Neural progenitor cell (in vitro differentiated cells): Measurements from ENCODE around the gene RBM26. TPM values are rescaled to one million over a fixed set of nuclear protein-coding genes. Genes with fewer than 3 reads are reported as not detected.

ENCODE experiments used
- DNase-seq: peaks from one replicate; pipeline ENCODE4 v3.0.0-alpha.2; 2016; ENCODE audit warnings: low spot score
- H2AFZ ChIP-seq: fragments of 200-600 bp; sonication (generic); replicated peaks from 2 replicates; pipeline ENCODE4 v1.6.1; 2016; ENCODE audit warnings: antibody characterized with exemption
- H3F3A ChIP-seq: fragments of 200-600 bp; sonication (generic); 2 replicates; pipeline ENCODE4 v1.6.1; 2016; ENCODE audit warnings: antibody characterized with exemption, low read depth
- H3K27ac ChIP-seq: fragments of 200-600 bp; sonication (generic); 2 replicates; pipeline ENCODE4 v1.5.1; 2016; ENCODE audit warnings: mild to moderate bottlenecking
- H3K27me3 ChIP-seq: fragments of 200-600 bp; sonication (generic); 2 replicates; pipeline ENCODE4 v1.6.1; 2016; ENCODE audit warnings: mild to moderate bottlenecking, moderate library complexity
- H3K36me3 ChIP-seq: fragments of 200-600 bp; sonication (generic); 2 replicates; pipeline ENCODE4 v1.5.1; 2016
- H3K4me1 ChIP-seq: fragments of 200-600 bp; sonication (generic); 2 replicates; pipeline ENCODE4 v1.6.1; 2016; ENCODE audit warnings: mixed run types
- H3K4me2 ChIP-seq: fragments of 200-600 bp; sonication (generic); 2 replicates; pipeline ENCODE4 v1.6.1; 2016
- H3K4me3 ChIP-seq: fragments of 200-600 bp; sonication (generic); 2 replicates; pipeline ENCODE4 v1.5.1; 2016
- H3K79me2 ChIP-seq: fragments of 200-600 bp; sonication (generic); 2 replicates; pipeline ENCODE4 v1.6.1; 2016; ENCODE audit warnings: low read depth
- H3K9ac ChIP-seq: fragments of 200-600 bp; sonication (generic); 2 replicates; pipeline ENCODE4 v1.6.1; 2016
- H3K9me3 ChIP-seq: fragments of 200-600 bp; sonication (generic); 2 replicates; pipeline ENCODE4 v1.5.1; 2016; ENCODE audit warnings: low read depth
- H4K20me1 ChIP-seq: fragments of 200-600 bp; sonication (generic); 2 replicates; pipeline ENCODE4 v1.6.1; 2016; ENCODE audit warnings: low read depth
- H3K27ac Mint-ChIP-seq: 3 replicates; pipeline ENCODE4 v1.8.0; 2021; ENCODE audit warnings: mixed read lengths
- H3K27me3 Mint-ChIP-seq: 2 replicates; pipeline ENCODE4 v1.8.0; 2022; ENCODE audit warnings: low read depth, mild to moderate bottlenecking, inconsistent platforms, moderate library complexity, mixed read lengths; ENCODE audit not compliant: insufficient read depth
- H3K36me3 Mint-ChIP-seq: 3 replicates; pipeline ENCODE4 v1.8.0; 2021; ENCODE audit warnings: mixed read lengths
- H3K4me1 Mint-ChIP-seq: 3 replicates; pipeline ENCODE4 v1.8.0; 2021; ENCODE audit warnings: mixed read lengths
- H3K4me3 Mint-ChIP-seq: 3 replicates; pipeline ENCODE4 v1.8.0; 2021; ENCODE audit warnings: mild to moderate bottlenecking, moderate library complexity, mixed read lengths
- H3K9me3 Mint-ChIP-seq: 3 replicates; pipeline ENCODE4 v1.8.0; 2020; ENCODE audit warnings: mixed read lengths
- EZH2 ChIP-seq: fragments of 200-600 bp; sonication (generic); IDR thresholded peaks from 2 replicates; pipeline ENCODE4 v1.6.1; 2017; ENCODE audit warnings: antibody characterized with exemption, mild to moderate bottlenecking, moderate library complexity
- EZH2phosphoT487 ChIP-seq: fragments of 200-600 bp; sonication (generic); IDR thresholded peaks from 2 replicates; pipeline ENCODE4 v1.6.1; 2017; ENCODE audit warnings: antibody characterized with exemption
- total RNA-seq: library from RNA; depleted of rRNA; stranded (reverse); fragments of >200 nt; gene quantifications from 2 replicates; pipeline ENCODE4 v1.2.3, GENCODE V29; 2015; ENCODE audit warnings: low replicate concordance
- TF ChIP-seq, protein P1 (sequence below): fragments of 200-600 bp; sonication (generic); IDR thresholded peaks from 2 replicates; pipeline ENCODE4 v1.5.1; 2017; ENCODE audit warnings: antibody characterized with exemption, mild to moderate bottlenecking

RBM26 gene
- total RNA-seq, 1 donor from 2014 or later: 136 TPM

DNA sequence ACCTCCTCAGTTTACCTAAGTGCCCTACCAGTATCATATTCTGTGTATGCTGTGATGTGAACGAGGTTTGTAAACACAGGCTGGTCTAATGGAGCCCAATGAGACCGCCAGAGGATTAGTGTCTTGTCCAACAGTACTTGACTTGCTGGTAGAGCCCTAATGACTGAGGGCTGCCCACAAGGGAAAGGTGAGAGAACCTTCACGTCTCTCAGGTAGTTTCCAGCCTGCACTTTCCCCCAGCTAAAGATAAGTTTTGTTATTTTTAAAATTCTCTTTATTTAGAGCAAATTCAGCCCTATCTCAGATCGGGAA, 498 bp upstream of the RBM26 start:
- Histone ChIP-seq H3K9ac (peak overlapping the region; percentile 99), H3K27ac (no peak overlapping the region), H3F3A (peaks cover 7% of the 10 kb centered on the region), H4K20me1 (peaks cover 37% of the 10 kb centered on the region), H3K4me2 (peak overlapping the region; percentile 95), H3K27me3 (no peaks in the 10 kb centered on the region), H3K9me3 (no peaks in the 10 kb centered on the region), H3K79me2 (peaks cover 63% of the 10 kb centered on the region), H3K36me3 (no peaks in the 10 kb centered on the region), H2AFZ (peak overlapping the region; percentile 99), H3K4me3 (peak overlapping the region; percentile 96), H3K4me1 (peaks cover 32% of the 10 kb centered on the region)
- H3K27ac Mint-ChIP-seq: peak overlapping the region; percentile 98
- peaks cover 9% of the 10 kb centered on the region for H3K36me3 Mint-ChIP-seq
- no peak for TF ChIP-seq EZH2
- no peak for TF ChIP-seq EZH2phosphoT487
- H3K4me3 Mint-ChIP-seq: peak overlapping the region; percentile 96
- peaks cover 30% of the 10 kb centered on the region for H3K4me1 Mint-ChIP-seq
- no peaks in the 10 kb centered on the region for H3K27me3 Mint-ChIP-seq
- DNase-seq: no peak
- peaks cover 3% of the 10 kb centered on the region for H3K9me3 Mint-ChIP-seq

DNA sequence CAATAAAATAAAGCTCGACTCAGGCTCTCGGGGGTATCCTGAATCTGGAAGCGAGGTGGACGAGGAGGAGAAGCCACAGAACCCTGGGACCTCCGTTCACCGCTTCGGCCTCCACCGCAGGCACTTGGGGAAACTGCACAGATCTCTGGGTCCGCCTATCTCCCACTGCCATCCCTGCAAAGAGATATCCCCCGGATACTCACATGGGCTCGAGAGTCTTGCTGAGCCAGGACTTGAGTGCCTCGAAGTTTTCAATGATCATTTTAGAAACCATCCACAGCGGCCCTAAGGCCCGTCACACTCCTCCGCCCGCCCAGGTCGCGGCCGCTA, 589 bp downstream of the RBM26 start:
- Histone ChIP-seq H3K36me3 (no peaks in the 10 kb centered on the region), H3K79me2 (peaks cover 73% of the 10 kb centered on the region), H2AFZ (peak overlapping the region; percentile 99), H3K9ac (peak overlapping the region; percentile 99), H3K27me3 (no peaks in the 10 kb centered on the region), H3F3A (peaks cover 17% of the 10 kb centered on the region), H3K27ac (peak overlapping the region; percentile 99), H3K4me1 (peaks cover 43% of the 10 kb centered on the region), H4K20me1 (peaks cover 48% of the 10 kb centered on the region), H3K9me3 (no peaks in the 10 kb centered on the region), H3K4me3 (peak overlapping the region; percentile 96), H3K4me2 (peak overlapping the region; percentile 95)
- Mint-ChIP-seq H3K36me3 (peaks cover 17% of the 10 kb centered on the region), H3K27ac (no peak overlapping the region), H3K9me3 (peaks cover 3% of the 10 kb centered on the region), H3K27me3 (no peaks in the 10 kb centered on the region), H3K4me1 (peaks cover 30% of the 10 kb centered on the region), H3K4me3 (no peak overlapping the region)
- TF ChIP-seq, protein P1, sequence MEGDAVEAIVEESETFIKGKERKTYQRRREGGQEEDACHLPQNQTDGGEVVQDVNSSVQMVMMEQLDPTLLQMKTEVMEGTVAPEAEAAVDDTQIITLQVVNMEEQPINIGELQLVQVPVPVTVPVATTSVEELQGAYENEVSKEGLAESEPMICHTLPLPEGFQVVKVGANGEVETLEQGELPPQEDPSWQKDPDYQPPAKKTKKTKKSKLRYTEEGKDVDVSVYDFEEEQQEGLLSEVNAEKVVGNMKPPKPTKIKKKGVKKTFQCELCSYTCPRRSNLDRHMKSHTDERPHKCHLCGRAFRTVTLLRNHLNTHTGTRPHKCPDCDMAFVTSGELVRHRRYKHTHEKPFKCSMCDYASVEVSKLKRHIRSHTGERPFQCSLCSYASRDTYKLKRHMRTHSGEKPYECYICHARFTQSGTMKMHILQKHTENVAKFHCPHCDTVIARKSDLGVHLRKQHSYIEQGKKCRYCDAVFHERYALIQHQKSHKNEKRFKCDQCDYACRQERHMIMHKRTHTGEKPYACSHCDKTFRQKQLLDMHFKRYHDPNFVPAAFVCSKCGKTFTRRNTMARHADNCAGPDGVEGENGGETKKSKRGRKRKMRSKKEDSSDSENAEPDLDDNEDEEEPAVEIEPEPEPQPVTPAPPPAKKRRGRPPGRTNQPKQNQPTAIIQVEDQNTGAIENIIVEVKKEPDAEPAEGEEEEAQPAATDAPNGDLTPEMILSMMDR: no peak
- TF ChIP-seq EZH2phosphoT487 (no peak), EZH2 (no peak)
- no peak for DNase-seq

DNA sequence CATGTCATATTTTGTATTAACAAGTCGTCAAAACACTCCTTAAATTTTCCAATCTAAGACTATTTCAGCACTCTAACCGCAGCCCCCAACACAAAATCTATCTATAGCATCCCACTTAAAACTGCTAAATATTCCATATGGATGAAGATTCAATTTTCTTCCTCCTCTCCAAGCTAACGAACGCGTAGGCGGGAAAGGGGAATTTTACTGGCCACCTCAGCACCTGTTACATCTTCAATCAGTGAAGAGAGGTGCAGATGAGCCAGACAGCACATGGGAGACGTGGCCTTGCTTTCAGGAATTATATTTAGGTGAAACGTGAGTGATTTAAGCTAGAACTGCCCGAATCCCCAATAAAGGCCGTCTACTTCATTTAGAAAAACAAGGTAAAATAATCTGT, 1.1 kb downstream of the RBM26 start:
- Histone ChIP-seq H3K36me3 (no peaks in the 10 kb centered on the region), H4K20me1 (peaks cover 53% of the 10 kb centered on the region), H3K27me3 (no peaks in the 10 kb centered on the region), H3K27ac (no peak overlapping the region), H3K79me2 (peaks cover 78% of the 10 kb centered on the region), H3K9me3 (no peaks in the 10 kb centered on the region), H3K4me2 (peak overlapping the region; percentile 95), H2AFZ (no peak overlapping the region), H3K4me3 (peak overlapping the region; percentile 96), H3K9ac (peak overlapping the region; percentile 99), H3K4me1 (peaks cover 48% of the 10 kb centered on the region), H3F3A (peaks cover 18% of the 10 kb centered on the region)
- TF ChIP-seq EZH2 (no peak), EZH2phosphoT487 (no peak)
- TF ChIP-seq, protein P1: no peak
- no peak overlapping the region for H3K27ac Mint-ChIP-seq
- H3K27me3 Mint-ChIP-seq: no peaks in the 10 kb centered on the region
- no peak overlapping the region for H3K4me3 Mint-ChIP-seq
- H3K9me3 Mint-ChIP-seq: peaks cover 3% of the 10 kb centered on the region
- DNase-seq: no peak
- peaks cover 30% of the 10 kb centered on the region for H3K4me1 Mint-ChIP-seq
- H3K36me3 Mint-ChIP-seq: peaks cover 22% of the 10 kb centered on the region

DNA sequence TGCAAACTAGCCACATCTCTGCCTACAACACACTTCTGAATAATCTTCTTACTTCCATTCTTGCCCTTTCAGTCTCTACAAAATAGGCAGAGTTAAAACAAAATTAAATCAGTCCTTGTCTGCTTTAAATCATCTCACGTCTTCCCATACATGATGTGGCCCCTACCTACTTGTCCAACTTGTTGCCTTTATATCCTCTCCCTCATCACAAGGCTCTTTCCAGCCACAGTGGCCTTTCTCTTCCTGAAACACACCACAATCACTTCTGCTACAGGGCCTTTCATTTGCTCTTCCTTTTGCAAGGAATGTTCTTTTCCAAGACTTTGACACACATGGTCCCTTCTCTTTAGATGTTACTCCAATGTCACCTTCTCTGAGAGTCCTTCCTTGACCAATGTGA, 1.7 kb downstream of the RBM26 start:
- Histone ChIP-seq H3K79me2 (peaks cover 85% of the 10 kb centered on the region), H3K4me2 (peak overlapping the region; percentile 95), H3K27ac (no peak overlapping the region), H3K36me3 (no peaks in the 10 kb centered on the region), H3K27me3 (no peaks in the 10 kb centered on the region), H3K9me3 (no peaks in the 10 kb centered on the region), H2AFZ (no peak overlapping the region), H3K4me3 (peak overlapping the region; percentile 96), H4K20me1 (peaks cover 59% of the 10 kb centered on the region), H3F3A (peaks cover 18% of the 10 kb centered on the region), H3K9ac (peak overlapping the region; percentile 99), H3K4me1 (peaks cover 53% of the 10 kb centered on the region)
- TF ChIP-seq EZH2 (no peak), EZH2phosphoT487 (no peak)
- TF ChIP-seq, protein P1: no peak
- H3K27me3 Mint-ChIP-seq: no peaks in the 10 kb centered on the region
- peaks cover 30% of the 10 kb centered on the region for H3K4me1 Mint-ChIP-seq
- peaks cover 5% of the 10 kb centered on the region for H3K9me3 Mint-ChIP-seq
- peak; percentile 15 for DNase-seq
- H3K27ac Mint-ChIP-seq: no peak overlapping the region
- peaks cover 29% of the 10 kb centered on the region for H3K36me3 Mint-ChIP-seq
- no peak overlapping the region for H3K4me3 Mint-ChIP-seq
